GM18951 (cell line): ENCODE data around the gene DROSHA.

ENCODE experiments used
- POLR2A ChIP-seq: IDR thresholded peaks from 4 replicates; pipeline ENCODE4 v1.6.1; 2011; ENCODE audit warnings: mild to moderate bottlenecking; ENCODE audit not compliant: insufficient read length, insufficient read depth; ENCODE audit errors: extremely low read depth
- in situ Hi-C: fragments of 300-500 bp; cut with MboI; formaldehyde crosslinking; loops from one replicate; pipeline ENCODE4 v1.12.0; 2022; ENCODE audit warnings: low sequenced_read_pairs, mixed read lengths, inconsistent platforms; ENCODE audit not compliant: unreplicated experiment

DROSHA gene

GRCh38 chr5:31465291-31465690, 66.6 kb downstream of the DROSHA start:
- in situ Hi-C loops = no loop called here

GRCh38 chr5:31464081-31464480, 67.8 kb downstream of the DROSHA start:
- in situ Hi-C loops = no loop called here
- TF ChIP-seq POLR2A = no peak

More at GRCh38 chr5:31465291-31465690, 66.6 kb downstream of the DROSHA start:
- TF ChIP-seq POLR2A = no peak

- no peak for TF ChIP-seq POLR2A
- in situ Hi-C loops = no loop called here
These were observed 68.5 kb downstream of the DROSHA start for GRCh38 chr5:31463351-31463750.

GRCh38 chr5:31459594-31459993, 72.3 kb downstream of the DROSHA start:
- in situ Hi-C loops = no loop called here
- TF ChIP-seq POLR2A = no peak

- no peak for TF ChIP-seq POLR2A
- in situ Hi-C loops = no loop called here
These were observed 76.7 kb downstream of the DROSHA start for GRCh38 chr5:31455172-31455571.

GRCh38 chr5:31453522-31453921, 78.4 kb downstream of the DROSHA start:
- in situ Hi-C loops = no loop called here
- no peak for TF ChIP-seq POLR2A

- in situ Hi-C loops = no loop called here
- TF ChIP-seq POLR2A = no peak
These were observed 79.6 kb downstream of the DROSHA start for GRCh38 chr5:31452314-31452713.

GRCh38 chr5:31449962-31450361, 81.9 kb downstream of the DROSHA start:
- TF ChIP-seq POLR2A = no peak
- in situ Hi-C loops = no loop called here

GRCh38 chr5:31449174-31449573, 82.7 kb downstream of the DROSHA start:
- in situ Hi-C loops = no loop called here
- no peak for TF ChIP-seq POLR2A

GRCh38 chr5:31445041-31445600, 86.8 kb downstream of the DROSHA start:
- in situ Hi-C loops = no loop called here

GRCh38 chr5:31443572-31443971, 88.3 kb downstream of the DROSHA start:
- TF ChIP-seq POLR2A = no peak
- in situ Hi-C loops = no loop called here

More at GRCh38 chr5:31445041-31445600, 86.8 kb downstream of the DROSHA start:
- no peak for TF ChIP-seq POLR2A

GRCh38 chr5:31442058-31442745, 89.7 kb downstream of the DROSHA start:
- in situ Hi-C loops = no loop called here
- no peak for TF ChIP-seq POLR2A

GRCh38 chr5:31436851-31437250, 95.0 kb downstream of the DROSHA start:
- in situ Hi-C loops = no loop called here
- TF ChIP-seq POLR2A = no peak

- TF ChIP-seq POLR2A = no peak
- in situ Hi-C loops = no loop called here
These were observed 96.2 kb downstream of the DROSHA start for GRCh38 chr5:31435730-31436129.
